HG02840 (cell line): ENCODE data around the gene CD276.
"Not testable (repeated sequence)": the region's sequence is repeated elsewhere in the genome, so short reads cannot be mapped to it uniquely, and the experiment has no call there.

Experiments used
- ATAC-seq: cut with Tn5 transposase; IDR thresholded peaks from one replicate; pipeline ENCODE4 v1.9.1; 2021; ENCODE audit warnings: mild to moderate bottlenecking, moderate library complexity, moderate number of reproducible peaks; ENCODE audit not compliant: unreplicated experiment, low FRiP score

CD276 gene

DNA sequence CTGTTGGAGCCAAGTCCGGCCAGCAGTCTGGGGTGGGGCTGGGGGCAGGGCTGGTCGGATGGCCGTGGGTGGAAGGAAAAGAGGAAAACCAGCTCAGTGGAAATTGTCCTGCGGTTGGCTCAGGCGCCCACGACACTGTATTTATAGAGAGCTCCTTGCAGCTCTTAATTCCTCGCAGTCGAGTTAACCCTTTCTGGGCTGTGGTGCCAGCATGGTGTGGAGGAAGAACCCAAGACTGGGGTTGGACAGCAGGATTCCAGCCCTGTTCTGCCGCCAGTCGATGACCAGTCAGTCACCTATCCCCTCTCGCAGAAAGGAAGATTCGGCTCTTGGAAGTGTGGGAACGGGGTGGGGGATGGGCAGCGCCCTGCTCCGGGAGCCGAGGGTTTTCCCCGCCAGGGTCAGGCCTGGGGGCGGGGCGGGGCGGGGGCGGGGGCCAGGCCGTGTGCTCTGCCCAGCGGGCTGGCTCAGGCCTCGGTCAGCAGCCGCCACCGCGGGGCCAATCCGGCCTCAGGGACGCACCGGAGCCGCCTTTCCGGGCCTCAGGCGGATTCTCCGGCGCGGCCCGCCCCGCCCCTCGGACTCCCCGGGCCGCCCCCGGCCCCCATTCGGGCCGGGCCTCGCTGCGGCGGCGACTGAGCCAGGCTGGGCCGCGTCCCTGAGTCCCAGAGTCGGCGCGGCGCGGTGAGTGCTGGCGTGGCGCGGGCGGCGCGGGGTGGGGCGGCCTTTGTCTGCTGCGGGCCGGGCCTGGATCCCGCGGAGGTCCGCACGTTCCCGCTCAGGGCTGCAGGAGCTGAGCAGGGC lies at the start of gene CD276:
Gene CD276 (plus strand): TSS at position 607 of the 804 bp plus-strand sequence. CDS start 15,257 bp downstream, outside the sequence.
- ATAC-seq: no peak

DNA sequence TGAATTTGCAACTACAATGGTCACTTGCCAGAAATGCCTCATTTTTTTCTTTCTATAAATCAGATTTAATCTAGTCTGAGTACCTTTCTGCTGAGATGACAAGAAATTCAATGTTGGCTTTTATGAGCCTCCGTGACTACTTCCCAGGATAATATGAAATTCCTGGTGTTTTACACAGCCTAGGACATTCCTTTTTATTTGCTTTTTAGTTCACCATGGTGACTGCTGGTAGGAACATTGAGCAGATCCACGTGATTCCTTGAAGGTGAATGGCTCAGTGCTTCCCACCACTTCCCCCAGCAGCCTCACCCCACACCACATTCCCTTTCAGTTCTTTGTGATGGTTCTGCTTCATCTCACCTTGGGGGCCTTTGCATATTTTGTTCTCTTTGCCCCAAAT lies 46.7 kb upstream of the CD276 start:
- no peak for ATAC-seq

DNA sequence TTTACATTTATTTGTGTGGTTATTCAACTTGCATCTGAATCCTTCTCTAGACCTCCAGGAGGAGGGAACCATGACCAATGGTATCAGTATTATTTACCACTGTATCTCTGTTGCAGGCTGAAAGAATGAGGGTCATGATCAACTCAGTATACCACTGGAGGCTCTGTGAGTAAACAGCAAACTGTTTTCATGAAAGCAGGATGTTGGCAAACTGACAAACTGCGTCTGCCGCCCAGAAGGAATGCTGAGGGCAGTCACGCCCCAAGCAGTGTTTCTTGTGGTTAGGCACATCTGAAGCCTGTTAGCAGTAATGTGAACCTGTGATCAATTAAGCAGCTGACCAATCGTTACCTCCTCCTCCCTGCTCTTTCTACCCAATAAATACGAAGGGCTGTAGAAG lies 44.7 kb upstream of the CD276 start:
- ATAC-seq: not testable (repeated sequence)

- no peak for ATAC-seq
These were observed 36.7 kb upstream of the CD276 start for GRCh38 chr15:73647259-73648013.

GRCh38 chr15:73648014-73648295 lies 36.2 kb upstream of the CD276 start:
- ATAC-seq: no peak

DNA sequence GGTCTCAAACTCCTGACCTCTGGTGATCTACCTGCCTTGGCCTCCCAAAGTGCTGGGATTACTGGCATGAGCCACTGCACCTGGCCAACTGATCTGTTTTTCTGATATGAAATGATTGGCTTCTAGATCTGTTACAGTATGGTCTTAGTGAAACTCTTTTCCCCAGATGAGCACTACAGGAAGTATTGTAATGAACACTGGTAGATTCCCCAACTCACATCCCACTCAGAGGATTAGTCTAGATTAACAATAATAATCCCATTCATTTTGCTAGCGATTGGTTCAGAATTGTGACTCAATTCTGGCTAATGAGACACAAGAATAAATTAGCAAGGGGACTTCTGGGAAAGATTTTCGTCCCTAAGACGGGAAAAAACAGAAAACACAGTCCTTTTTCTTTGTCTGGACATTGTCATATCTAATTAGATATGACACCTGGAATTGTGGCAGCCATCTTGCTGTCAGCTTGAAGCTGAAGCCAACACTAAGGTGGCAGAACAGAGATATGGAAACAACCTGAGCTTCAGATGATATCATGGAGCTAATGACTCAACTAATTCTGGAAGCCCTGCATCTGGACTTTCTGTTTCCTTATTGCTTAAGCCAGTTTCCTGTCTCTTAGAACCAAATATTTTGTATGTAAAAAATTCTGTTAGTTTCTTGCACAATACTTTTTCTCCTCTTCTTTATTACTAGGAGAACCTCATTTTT lies 33.6 kb upstream of the CD276 start:
- no peak for ATAC-seq

GRCh38 chr15:73654659-73655058 lies 29.5 kb upstream of the CD276 start:
- ATAC-seq: no peak

DNA sequence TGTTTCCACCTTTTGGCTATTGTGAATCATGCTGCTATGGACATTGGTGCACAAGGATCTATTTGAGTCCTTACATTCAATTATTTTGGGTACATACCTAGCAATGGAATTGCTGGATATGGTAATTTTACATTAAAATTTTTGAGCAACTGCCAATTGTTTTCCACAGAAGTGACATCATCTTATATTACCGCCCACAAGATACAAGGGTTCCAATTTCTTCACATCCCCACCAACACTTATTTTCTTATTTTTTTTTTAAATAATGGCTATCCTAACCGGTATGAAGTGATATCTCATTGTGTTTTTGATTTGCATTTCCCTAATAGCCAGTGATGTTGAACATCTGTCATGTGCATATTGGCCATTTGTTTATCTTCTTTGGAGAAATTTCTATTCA lies 28.5 kb upstream of the CD276 start:
- no peak for ATAC-seq

DNA sequence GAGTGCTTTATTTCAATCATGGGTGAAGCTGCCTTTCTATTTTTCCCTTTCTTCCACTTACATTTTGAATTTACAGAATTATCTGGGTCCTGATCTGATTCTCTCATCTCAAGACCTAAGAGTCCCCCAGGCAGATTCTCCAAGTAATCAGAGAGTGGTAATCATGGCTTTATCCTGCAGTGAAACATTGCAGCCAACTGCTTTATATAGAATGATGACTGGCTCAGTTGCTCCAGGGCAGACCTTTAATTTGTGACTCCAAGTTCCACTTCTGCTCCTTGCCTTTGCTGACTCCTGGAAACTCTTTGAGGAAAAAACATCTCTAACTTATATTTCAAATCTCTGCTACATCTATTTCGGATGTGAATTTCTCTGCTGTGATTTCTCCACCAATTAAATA lies 25.5 kb upstream of the CD276 start:
- ATAC-seq: no peak

DNA sequence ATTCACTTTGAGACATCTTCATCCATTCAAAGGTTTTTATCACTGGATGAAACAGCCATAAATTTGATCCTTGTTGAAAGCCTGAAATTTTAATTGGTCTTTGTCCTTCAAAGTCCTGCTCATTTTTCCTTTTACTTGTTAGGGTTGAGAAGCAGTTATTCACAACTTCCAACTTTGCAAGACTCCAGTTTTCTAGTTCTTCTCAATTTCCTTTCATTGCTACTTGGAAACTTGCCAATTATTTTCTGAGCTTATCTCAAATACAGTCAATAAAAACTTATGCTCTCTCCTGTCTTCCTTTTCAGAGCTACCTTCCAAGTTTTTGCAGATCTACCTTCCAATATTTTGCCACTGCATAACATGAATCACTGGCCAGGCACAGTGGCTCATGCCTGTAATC lies 23.7 kb upstream of the CD276 start:
- ATAC-seq: no peak

DNA sequence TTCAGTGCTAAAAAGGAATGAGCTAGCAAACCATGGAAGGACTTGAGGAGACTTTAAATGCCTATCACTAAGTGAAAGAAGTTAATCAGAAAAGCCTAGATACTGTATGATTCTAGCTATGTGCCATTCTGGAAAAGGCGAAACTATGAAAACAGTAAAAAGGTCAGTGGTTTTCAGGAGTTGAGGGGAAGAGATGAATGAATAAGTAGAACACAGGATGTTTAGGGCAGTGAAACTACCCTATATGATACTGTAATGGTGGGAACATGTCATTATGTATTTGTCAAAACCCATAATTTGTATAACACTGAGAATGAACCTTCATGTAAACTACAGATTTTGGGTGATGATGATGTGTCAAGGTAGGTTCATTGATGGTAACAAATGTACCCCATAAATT lies 9.6 kb upstream of the CD276 start:
- ATAC-seq: no peak

- no peak for ATAC-seq
These were observed 7.0 kb upstream of the CD276 start for GRCh38 chr15:73677146-73677607.

DNA sequence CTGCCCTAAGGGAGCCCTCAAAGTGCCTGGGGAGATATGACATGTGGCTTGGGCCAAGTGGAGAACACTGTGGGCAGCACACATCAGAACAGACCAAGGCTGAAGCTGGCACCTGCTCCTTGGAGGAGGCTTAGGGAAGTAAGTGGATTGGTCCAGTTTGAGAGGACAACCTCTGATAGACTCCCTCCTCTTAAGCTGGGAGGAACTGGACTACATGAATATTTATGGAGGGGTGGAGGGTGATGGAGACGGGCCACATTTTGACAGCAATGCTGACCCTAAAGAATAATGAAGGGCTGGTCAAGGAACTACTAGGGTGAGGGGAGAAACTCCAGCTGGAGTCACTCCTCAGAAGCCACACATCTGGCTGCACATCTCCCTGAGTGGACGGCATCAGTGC lies 6.5 kb upstream of the CD276 start:
- ATAC-seq: no peak

GRCh38 chr15:73678498-73678897 lies 5.7 kb upstream of the CD276 start:
- no peak for ATAC-seq

DNA sequence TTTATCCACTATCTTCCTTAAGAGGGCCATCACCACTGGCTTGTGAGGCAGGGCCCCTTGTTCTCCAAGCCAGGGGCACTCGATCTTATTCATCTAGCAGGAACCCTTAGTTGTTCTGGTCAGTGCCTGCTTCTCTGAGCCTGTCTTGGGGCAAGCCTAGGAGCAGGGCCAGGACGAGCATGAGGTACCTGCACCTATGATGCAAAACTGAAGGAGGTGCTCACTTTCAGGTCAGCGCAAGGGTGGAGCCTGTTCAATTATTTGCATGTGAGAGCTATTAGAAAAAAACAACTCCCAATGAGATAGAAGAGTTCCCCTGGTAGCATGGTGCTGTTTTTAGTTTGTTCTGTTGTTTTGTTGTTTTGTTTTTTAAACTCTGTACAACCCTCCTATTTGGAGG lies 5.0 kb upstream of the CD276 start:
- ATAC-seq: no peak

DNA sequence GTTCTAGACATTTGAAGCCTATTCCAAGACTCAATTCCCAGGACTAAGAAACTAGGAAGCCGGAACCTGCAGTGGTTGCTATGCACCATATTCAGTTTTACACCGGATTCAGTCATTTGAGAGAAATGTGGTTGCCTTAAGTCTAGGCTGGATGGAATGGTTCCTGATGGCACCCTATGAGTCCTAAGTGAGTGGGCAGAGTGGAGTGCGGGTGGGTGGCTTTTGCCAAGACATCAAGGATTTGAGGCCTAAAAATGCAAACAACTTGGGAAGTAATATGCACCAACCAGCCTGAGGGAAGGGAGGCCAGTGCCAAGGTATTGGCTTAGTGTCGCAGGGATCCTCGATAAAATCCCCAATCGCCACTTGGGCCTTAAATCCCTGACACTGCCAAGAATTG lies 4.2 kb upstream of the CD276 start:
- ATAC-seq: no peak

DNA sequence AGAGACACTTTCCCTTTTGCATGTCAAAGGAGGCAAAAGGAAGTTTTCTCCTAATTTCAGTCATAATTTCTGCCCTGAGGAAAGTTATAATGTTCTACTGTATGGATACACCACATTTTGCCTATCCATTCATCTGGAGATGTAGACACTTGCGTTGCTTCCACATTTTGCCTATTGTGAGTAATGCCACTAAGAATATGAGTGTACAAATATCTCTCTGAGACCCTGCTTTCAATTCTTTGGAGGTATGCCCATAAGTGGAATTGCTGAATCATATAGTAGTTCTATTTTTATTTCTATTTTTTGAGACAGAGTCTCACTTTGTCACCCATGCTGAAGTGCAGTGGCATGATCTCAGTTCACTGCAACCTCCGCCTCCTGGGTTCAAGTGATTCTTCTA lies 3.6 kb upstream of the CD276 start:
- ATAC-seq: no peak

GRCh38 chr15:73681063-73681462 lies 3.1 kb upstream of the CD276 start:
- no peak for ATAC-seq

DNA sequence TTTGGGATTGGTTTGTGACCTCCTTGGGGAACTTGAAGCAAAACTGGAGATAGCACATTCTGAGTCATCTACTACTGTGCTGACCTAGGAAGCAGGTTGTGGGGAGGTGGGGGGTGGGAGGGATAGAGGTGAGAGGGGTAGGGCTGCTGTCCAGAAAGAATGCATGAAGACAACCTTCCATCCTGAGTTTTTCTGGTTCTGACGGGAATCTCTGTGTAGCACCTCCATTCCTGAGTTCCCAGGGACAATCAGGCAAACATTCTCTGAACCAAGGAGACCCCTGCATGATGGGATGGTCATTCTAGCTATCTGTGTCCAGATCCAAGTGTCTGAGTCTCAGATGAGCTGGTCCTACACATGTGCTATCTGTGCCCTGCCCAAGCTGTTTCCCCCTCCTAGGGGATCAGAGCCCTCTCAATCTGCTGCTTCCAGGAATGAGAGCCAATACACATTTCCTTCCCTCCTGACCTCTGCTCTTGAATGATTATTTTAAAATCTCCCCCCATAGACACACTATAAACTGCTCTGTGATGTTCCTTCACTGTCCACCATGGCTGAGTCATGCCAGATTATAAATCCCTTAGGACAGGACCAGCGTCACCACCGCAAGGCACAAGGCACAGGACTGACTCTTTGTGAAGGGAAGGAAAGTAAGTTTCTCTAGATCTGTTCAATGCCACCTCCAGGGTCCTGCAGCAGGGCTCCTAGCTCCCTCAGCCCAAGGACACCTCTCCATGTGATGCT lies 2.2 kb upstream of the CD276 start:
- ATAC-seq: no peak

DNA sequence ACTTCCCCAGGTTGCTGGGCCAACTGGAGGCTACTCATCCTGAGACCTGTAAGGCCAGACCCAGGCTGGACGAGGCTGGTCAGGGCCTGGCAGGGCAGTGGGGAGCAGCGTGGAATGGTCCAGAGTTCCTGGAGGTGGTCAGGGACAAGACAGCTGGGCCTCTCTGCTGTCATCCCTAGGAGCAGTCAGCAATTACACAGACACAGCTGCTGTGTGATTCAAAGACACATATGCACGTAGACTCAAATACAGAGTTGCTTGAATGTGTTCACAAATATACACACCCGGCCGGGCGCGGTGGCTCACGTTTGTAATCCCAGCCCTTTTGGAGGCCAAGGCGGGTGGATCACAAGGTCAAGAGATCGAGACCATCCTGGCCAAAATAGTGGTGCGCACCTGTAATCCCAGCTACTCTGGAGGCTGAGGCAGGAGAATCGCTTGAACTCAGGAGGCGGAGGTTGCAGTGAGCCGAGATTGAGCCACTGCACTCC lies 1.5 kb upstream of the CD276 start:
- ATAC-seq: no peak
